GM23248 (cell line): Measurements from ENCODE around the gene MMP15. TPM values are rescaled to one million over a fixed set of nuclear protein-coding genes. Genes with fewer than 3 reads are reported as not detected.

Experiments used
- DNase-seq: peaks from one replicate; pipeline ENCODE4 v3.0.0-alpha.2; 2015
- H2AFZ ChIP-seq: fragments of 200-600 bp; sonication (generic); 2 replicates; pipeline ENCODE4 v1.6.1; 2016; ENCODE audit warnings: antibody characterized with exemption
- H3F3A ChIP-seq: fragments of 200-600 bp; sonication (generic); 2 replicates; pipeline ENCODE4 v1.6.1; 2016; ENCODE audit warnings: mild to moderate bottlenecking, antibody characterized with exemption, mixed run types; ENCODE audit not compliant: insufficient read depth
- H3K27ac ChIP-seq: fragments of 200-600 bp; sonication (generic); 2 replicates; pipeline ENCODE4 v1.5.1; 2016; ENCODE audit warnings: mild to moderate bottlenecking
- H3K27me3 ChIP-seq: fragments of 200-600 bp; sonication (generic); replicated peaks from 2 replicates; pipeline ENCODE4 v1.6.1; 2016; ENCODE audit warnings: mild to moderate bottlenecking; ENCODE audit not compliant: insufficient read depth
- H3K36me3 ChIP-seq: fragments of 200-600 bp; sonication (generic); 2 replicates; pipeline ENCODE4 v1.6.1; 2016; ENCODE audit warnings: low read depth, mild to moderate bottlenecking
- H3K4me1 ChIP-seq: fragments of 200-600 bp; sonication (generic); 2 replicates; pipeline ENCODE4 v1.6.1; 2016; ENCODE audit warnings: mild to moderate bottlenecking; ENCODE audit not compliant: insufficient read depth
- H3K4me2 ChIP-seq: fragments of 200-600 bp; sonication (generic); one replicate; pipeline ENCODE4 v1.6.1; 2016; ENCODE audit warnings: mild to moderate bottlenecking; ENCODE audit not compliant: unreplicated experiment
- H3K4me3 ChIP-seq: fragments of 200-600 bp; sonication (generic); 2 replicates; pipeline ENCODE4 v1.5.1; 2016; ENCODE audit warnings: mild to moderate bottlenecking
- H3K79me2 ChIP-seq: fragments of 200-600 bp; sonication (generic); 2 replicates; pipeline ENCODE4 v1.6.1; 2016; ENCODE audit warnings: mild to moderate bottlenecking; ENCODE audit not compliant: insufficient read depth
- H3K9ac ChIP-seq: fragments of 200-600 bp; sonication (generic); 2 replicates; pipeline ENCODE4 v1.6.1; 2016; ENCODE audit warnings: mild to moderate bottlenecking
- H3K9me2 ChIP-seq: fragments of 200-600 bp; sonication (generic); 2 replicates; pipeline ENCODE4 v1.6.1; 2016; ENCODE audit warnings: mixed run types, mild to moderate bottlenecking, moderate library complexity; ENCODE audit not compliant: insufficient read depth
- H3K9me3 ChIP-seq: fragments of 200-600 bp; sonication (generic); one replicate; pipeline ENCODE4 v1.6.1; 2017; ENCODE audit warnings: low read depth
- H4K20me1 ChIP-seq: fragments of 200-600 bp; sonication (generic); 2 replicates; pipeline ENCODE4 v1.6.0; 2016; ENCODE audit not compliant: insufficient read depth
- EZH2 ChIP-seq: fragments of 200-600 bp; sonication (generic); IDR thresholded peaks from 2 replicates; pipeline ENCODE4 v1.6.1; 2018; ENCODE audit warnings: antibody characterized with exemption, mild to moderate bottlenecking; ENCODE audit not compliant: insufficient read depth, poor library complexity, severe bottlenecking
- EZH2phosphoT487 ChIP-seq: fragments of 200-600 bp; sonication (generic); IDR thresholded peaks from 2 replicates; pipeline ENCODE4 v1.6.1; 2018; ENCODE audit warnings: antibody characterized with exemption, moderate library complexity, mild to moderate bottlenecking, low read depth; ENCODE audit not compliant: insufficient read depth
- WGBS, 2 experiments: methylation state at CpG; one replicate each; pipeline ENCODE4 v1.1.6; 2015 to 2017; ENCODE audit warnings: low lambda C conversion rate in 2 of 2, low coverage in 1 of 2; ENCODE audit errors: missing lambda C conversion rate in 2 of 2; 5-methylcytosine and 5-hydroxymethylcytosine counted together
- in situ Hi-C: fragments of 300-500 bp; cut with MboI; formaldehyde crosslinking; loops from 2 replicates; pipeline ENCODE4 v1.15.0; 2020
- polyA plus RNA-seq: library from polyadenylated mRNA; unstranded; fragments of >200 nt; fragmentation: Nextera tagmentation; extraction: Ambion mirVana; gene quantifications from 2 replicates; pipeline ENCODE4 v1.2.1, GENCODE V29; 2016
- total RNA-seq: library from RNA; depleted of rRNA; stranded (reverse); fragments of >200 nt; shearing (Covaris generic); gene quantifications from 2 replicates; pipeline ENCODE4 v1.2.3, GENCODE V29; 2014

MMP15 gene
- total and polyA plus RNA-seq, 2 experiments from 2014 or later, result 0.45 to 1.4 TPM

GRCh38 chr16:58026139-58026704 is 668 bp downstream of the MMP15 start:
- in situ Hi-C loops, result loop anchor here (10.0 kb wide), 1 partner anchor 289 kb away; no protein-coding TSS in a partner anchor
- Histone ChIP-seq H3K9ac (no peak overlapping the region), H2AFZ (peak overlapping the region; percentile 57), H3K4me2 (peak overlapping the region; percentile 72), H4K20me1 (no peaks in the 10 kb centered on the region), H3F3A (no peaks in the 10 kb centered on the region), H3K4me1 (peaks cover 10% of the 10 kb centered on the region), H3K27me3 (no peaks in the 10 kb centered on the region; the same call in 1 of the 2 replicates), H3K9me2 (no peaks in the 10 kb centered on the region), H3K36me3 (no peaks in the 10 kb centered on the region), H3K27ac (no peak overlapping the region), H3K9me3 (no peaks in the 10 kb centered on the region), H3K4me3 (peak overlapping the region; percentile 68), H3K79me2 (no peaks in the 10 kb centered on the region)
- DNase-seq, result peak; percentile 67
- TF ChIP-seq EZH2phosphoT487, result no peak
- no peak for TF ChIP-seq EZH2
- 2% methylated on average over 40 to 58 of the region's 65 CpGs for WGBS, 2 experiments

- Histone ChIP-seq H3K27me3 (no peaks in the 10 kb centered on the region; the same call in 1 of the 2 replicates), H3K79me2 (no peaks in the 10 kb centered on the region), H3F3A (no peaks in the 10 kb centered on the region), H2AFZ (peak overlapping the region; percentile 57; the same call in 1 of the 2 replicates), H3K27ac (no peak overlapping the region), H4K20me1 (no peaks in the 10 kb centered on the region), H3K9ac (no peak overlapping the region), H3K9me2 (no peaks in the 10 kb centered on the region), H3K9me3 (no peaks in the 10 kb centered on the region), H3K4me3 (peak overlapping the region; percentile 43), H3K36me3 (no peaks in the 10 kb centered on the region), H3K4me2 (peak overlapping the region; percentile 55), H3K4me1 (peaks cover 10% of the 10 kb centered on the region)
- 1 to 3% methylated on average over 18 to 37 of the region's 38 CpGs for WGBS, 2 experiments
- in situ Hi-C loops, result loop anchor here (10.0 kb wide), 1 partner anchor 288 kb away; no protein-coding TSS in a partner anchor
- TF ChIP-seq EZH2phosphoT487 (0 out of 2 replicates have a peak, but pooled peaks have one; percentile 34), EZH2 (no peak)
- no peak for DNase-seq
Measured at GRCh38 chr16:58026705-58027160, 1.2 kb downstream of the MMP15 start.

GRCh38 chr16:58027161-58027915 is 1.8 kb downstream of the MMP15 start:
- Histone ChIP-seq H3K27me3 (no peaks in the 10 kb centered on the region; the same call in 1 of the 2 replicates), H2AFZ (peak overlapping the region; percentile 57; the same call in 1 of the 2 replicates), H3K4me1 (peaks cover 8% of the 10 kb centered on the region), H3K36me3 (no peaks in the 10 kb centered on the region), H3F3A (no peaks in the 10 kb centered on the region), H3K27ac (no peak overlapping the region), H3K4me2 (peak overlapping the region; percentile 55), H3K4me3 (peak overlapping the region; percentile 43), H3K9me3 (no peaks in the 10 kb centered on the region), H3K79me2 (no peaks in the 10 kb centered on the region), H4K20me1 (no peaks in the 10 kb centered on the region), H3K9ac (no peak overlapping the region), H3K9me2 (no peaks in the 10 kb centered on the region)
- DNase-seq, result peak; percentile 43
- TF ChIP-seq EZH2phosphoT487 (no peak), EZH2 (no peak)
- in situ Hi-C loops, result loop anchor here (10.0 kb wide), 1 partner anchor 287 kb away; no protein-coding TSS in a partner anchor
- 4 to 9% methylated on average over 37 to 38 of the region's 43 CpGs for WGBS, 2 experiments

GRCh38 chr16:58027916-58028455 is 2.4 kb downstream of the MMP15 start:
- Histone ChIP-seq H3K27ac (no peak overlapping the region), H3K4me3 (no peak overlapping the region), H3K36me3 (no peaks in the 10 kb centered on the region), H3K4me2 (no peak overlapping the region), H3K9me3 (no peaks in the 10 kb centered on the region), H3K79me2 (no peaks in the 10 kb centered on the region), H3F3A (no peaks in the 10 kb centered on the region), H4K20me1 (no peaks in the 10 kb centered on the region), H3K9ac (no peak overlapping the region), H2AFZ (no peak overlapping the region), H3K27me3 (no peaks in the 10 kb centered on the region; the same call in 1 of the 2 replicates), H3K9me2 (no peaks in the 10 kb centered on the region), H3K4me1 (peaks cover 2% of the 10 kb centered on the region)
- 80 to 87% methylated on average over 8 of the region's 8 CpGs for WGBS, 2 experiments
- no peak for DNase-seq
- TF ChIP-seq EZH2 (no peak), EZH2phosphoT487 (no peak)
- in situ Hi-C loops, result loop anchor here (10.0 kb wide), 1 partner anchor 287 kb away; no protein-coding TSS in a partner anchor
